ENCODE results near the gene TGFA. TPM values are rescaled to one million over a fixed set of nuclear protein-coding genes. Genes with fewer than 3 reads are reported as not detected.

Gene TGFA
- total RNA-seq, 4 donors from 2014 or later, result 10.7 to 51.3 (median 33.7) TPM

DNA sequence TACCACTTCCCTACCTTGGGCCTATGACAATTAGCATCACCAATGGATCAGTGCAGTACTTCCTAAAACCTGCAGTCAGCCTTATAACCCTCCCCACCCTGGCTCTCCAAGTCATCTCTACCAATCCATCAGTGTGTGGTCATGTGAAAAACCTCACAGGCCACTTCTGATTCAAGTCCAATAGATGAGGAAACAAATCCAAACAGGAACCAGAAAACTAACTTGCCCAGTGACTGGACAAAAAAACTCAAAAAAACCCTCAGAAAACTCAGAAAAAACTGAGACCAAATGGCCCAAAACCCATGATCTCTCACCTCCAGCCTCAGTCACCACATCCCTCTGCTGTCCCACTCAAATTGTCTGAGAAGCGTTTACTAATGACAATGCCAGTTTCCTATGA, 43.3 kb downstream of the TGFA start:
- no peak for DNase-seq
- Histone ChIP-seq H3K9me3 (no peaks in the 10 kb centered on the region), H3K36me3 (no peaks in the 10 kb centered on the region), H3K27me3 (no peaks in the 10 kb centered on the region), H3K27ac (peak overlapping the region in 2 of 4 donors; percentile 1 to 19), H3K4me1 (peaks cover 13 to 53% (median 28%) of the 10 kb centered on the region in 4 donors), H3K4me3 (no peak overlapping the region)
- in situ Hi-C loops (cut with MboI; ENCODE audit: low pct_ligation_motif_present in 1 of 4, low pct_unique_long_range_greater_than_20kb in 1 of 4, low sequenced_read_pairs in 3 of 4) (no loop called here), intact Hi-C loops (cut with DNase I; ENCODE audit: low total_unique reads) (no loop called here)
- 88 to 92% methylated on average over 1 of the region's 1 CpG for WGBS, 2 donors (ENCODE audit: low coverage in 1 of 2)
- TF ChIP-seq POLR2AphosphoS5 (IDR thresholded peaks at IDR 0.05), result no peak
- TF ChIP-seq EP300 (IDR thresholded peaks at IDR 0.05; ENCODE audit: low read depth), result no peak
- TF ChIP-seq, protein P1, sequence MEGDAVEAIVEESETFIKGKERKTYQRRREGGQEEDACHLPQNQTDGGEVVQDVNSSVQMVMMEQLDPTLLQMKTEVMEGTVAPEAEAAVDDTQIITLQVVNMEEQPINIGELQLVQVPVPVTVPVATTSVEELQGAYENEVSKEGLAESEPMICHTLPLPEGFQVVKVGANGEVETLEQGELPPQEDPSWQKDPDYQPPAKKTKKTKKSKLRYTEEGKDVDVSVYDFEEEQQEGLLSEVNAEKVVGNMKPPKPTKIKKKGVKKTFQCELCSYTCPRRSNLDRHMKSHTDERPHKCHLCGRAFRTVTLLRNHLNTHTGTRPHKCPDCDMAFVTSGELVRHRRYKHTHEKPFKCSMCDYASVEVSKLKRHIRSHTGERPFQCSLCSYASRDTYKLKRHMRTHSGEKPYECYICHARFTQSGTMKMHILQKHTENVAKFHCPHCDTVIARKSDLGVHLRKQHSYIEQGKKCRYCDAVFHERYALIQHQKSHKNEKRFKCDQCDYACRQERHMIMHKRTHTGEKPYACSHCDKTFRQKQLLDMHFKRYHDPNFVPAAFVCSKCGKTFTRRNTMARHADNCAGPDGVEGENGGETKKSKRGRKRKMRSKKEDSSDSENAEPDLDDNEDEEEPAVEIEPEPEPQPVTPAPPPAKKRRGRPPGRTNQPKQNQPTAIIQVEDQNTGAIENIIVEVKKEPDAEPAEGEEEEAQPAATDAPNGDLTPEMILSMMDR (IDR thresholded peaks at IDR 0.05), result peak in 1 of 5 experiments; percentile 7

DNA sequence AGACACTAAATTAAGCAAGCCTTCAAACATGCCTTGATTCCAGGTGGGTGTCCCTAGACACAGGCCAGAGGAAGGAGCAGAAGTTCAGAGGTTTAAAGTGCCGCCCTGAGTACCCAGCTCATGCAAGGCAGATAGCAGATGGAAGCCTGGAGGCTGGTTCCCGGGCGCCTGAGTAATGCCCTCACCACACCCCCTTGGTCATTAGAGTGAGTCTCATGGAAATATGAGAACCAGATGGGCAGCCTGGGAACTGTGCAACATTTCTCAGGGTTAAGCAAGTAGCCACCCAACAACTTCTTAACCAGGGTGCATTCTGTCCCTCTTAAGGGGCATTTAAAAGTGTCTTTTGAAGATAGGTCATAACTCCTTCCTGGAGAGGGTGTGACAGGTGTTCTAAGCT, 44.1 kb downstream of the TGFA start:
- H3K9me3 ChIP-seq, result no peaks in the 10 kb centered on the region
- WGBS, 2 donors (ENCODE audit: low coverage in 1 of 2), result 73% methylated on average over 3 of the region's 3 CpGs; no CpG with 5 or more reads in 1 of the 2 donors
- peak overlapping the region in 3 of 4 donors; percentile 1 to 19 (median 7) for H3K27ac ChIP-seq
- peak; percentile 49 for DNase-seq
- intact Hi-C loops (cut with DNase I; ENCODE audit: low total_unique reads) (no loop called here), in situ Hi-C loops (cut with MboI; ENCODE audit: low pct_ligation_motif_present in 1 of 4, low pct_unique_long_range_greater_than_20kb in 1 of 4, low sequenced_read_pairs in 3 of 4) (no loop called here)
- TF ChIP-seq POLR2AphosphoS5 (IDR thresholded peaks at IDR 0.05), result no peak
- no peak for TF ChIP-seq EP300 (IDR thresholded peaks at IDR 0.05; ENCODE audit: low read depth)
- TF ChIP-seq POLR2A (IDR thresholded peaks at IDR 0.05), result no peak
- TF ChIP-seq, protein P1 (IDR thresholded peaks at IDR 0.05), result no peak
- no peaks in the 10 kb centered on the region for H3K27me3 ChIP-seq
- no peaks in the 10 kb centered on the region for H3K36me3 ChIP-seq
- H3K4me3 ChIP-seq, result no peak overlapping the region
- H3K4me1 ChIP-seq, result peaks cover 12 to 47% (median 25%) of the 10 kb centered on the region in 4 donors

DNA sequence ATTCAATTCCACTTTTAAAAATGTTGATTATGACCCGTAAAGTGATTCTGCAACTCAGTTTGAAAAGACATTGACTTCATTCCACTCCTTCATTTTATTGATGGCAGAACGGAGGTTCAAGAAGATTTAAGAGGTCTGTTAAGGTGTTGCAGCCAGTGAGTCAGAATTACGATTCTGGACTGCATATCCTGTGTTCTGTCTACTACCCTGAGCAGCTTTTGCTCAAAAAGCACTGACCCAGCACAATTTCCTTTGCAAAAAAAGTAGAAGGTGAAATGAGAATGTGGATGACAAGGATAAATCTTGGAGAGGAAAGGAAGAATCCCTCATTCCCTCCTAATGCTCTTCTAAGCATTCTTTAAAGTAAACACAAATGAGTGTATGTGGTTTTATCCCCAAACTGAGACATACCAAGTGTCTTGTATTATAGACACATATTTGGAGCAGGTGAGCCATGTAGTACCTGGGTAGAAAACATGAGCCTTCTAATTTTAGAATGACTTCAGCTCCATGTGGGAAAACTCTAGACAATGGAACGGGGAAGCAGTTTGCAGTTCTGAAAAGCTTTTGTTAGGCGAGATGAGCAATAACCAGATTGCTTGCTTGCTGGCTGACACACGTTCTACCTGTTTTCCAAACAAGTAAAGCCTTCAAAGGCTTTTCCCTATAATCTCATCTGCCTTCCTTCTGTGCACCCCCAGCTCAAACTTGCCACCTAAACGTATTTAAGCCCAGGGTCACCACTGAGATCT, 44.7 kb downstream of the TGFA start:
- TF ChIP-seq, protein P1 (IDR thresholded peaks at IDR 0.05), result no peak
- TF ChIP-seq EP300 (IDR thresholded peaks at IDR 0.05; ENCODE audit: low read depth) (no peak), POLR2A (IDR thresholded peaks at IDR 0.05) (no peak), POLR2AphosphoS5 (IDR thresholded peaks at IDR 0.05) (no peak)
- 43 to 56% methylated on average over 3 to 7 of the region's 7 CpGs for WGBS, 2 donors (ENCODE audit: low coverage in 1 of 2)
- Histone ChIP-seq H3K36me3 (no peaks in the 10 kb centered on the region), H3K4me1 (peaks cover 8 to 42% (median 20%) of the 10 kb centered on the region in 4 donors), H3K9me3 (no peaks in the 10 kb centered on the region), H3K4me3 (no peak overlapping the region), H3K27ac (peak overlapping the region in 1 of 4 donors; percentile 3), H3K27me3 (no peaks in the 10 kb centered on the region)
- no peak for DNase-seq
- in situ Hi-C loops (cut with MboI; ENCODE audit: low pct_ligation_motif_present in 1 of 4, low pct_unique_long_range_greater_than_20kb in 1 of 4, low sequenced_read_pairs in 3 of 4), result no loop called here
- intact Hi-C loops (cut with DNase I; ENCODE audit: low total_unique reads), result no loop called here

DNA sequence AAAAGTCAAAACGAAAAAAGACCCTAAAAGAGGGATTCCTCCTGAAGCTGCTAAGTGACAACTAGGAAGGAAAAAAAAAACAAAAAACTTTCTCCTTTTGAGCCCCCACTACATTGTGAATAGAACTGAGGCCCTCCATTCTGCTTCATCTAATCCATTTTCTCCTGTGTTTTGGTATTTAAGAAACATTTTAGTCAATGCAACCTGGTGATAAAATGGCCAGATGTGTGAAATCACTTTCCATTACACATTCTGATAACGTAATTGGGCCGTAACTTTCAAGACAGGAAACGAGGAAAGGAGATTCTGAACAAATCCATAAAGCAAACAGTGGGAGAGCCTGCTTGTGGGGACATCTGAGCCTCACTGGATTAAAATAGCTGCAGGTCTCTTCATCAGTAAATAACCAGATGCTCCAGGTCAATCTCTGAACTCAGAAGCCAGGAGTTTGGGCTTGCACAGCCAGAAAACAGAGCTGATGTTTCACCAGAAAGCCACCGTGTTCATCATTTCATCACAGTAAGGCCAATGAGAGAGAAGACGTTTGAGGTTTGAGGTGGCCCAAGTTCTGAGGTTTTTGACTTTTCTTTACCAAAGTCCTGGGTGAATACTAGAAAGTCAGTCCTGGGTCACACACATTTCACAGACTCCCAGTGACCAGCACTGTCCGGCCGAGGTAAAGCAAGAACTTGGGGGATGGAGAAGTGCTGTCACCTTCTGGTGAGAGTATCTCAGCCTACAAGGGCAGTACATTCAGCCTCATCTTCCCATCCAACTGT, 47.8 kb downstream of the TGFA start:
- peaks cover 0 to 26% (median 6%) of the 10 kb centered on the region in 4 donors for H3K4me1 ChIP-seq
- intact Hi-C loops (cut with DNase I; ENCODE audit: low total_unique reads) (no loop called here), in situ Hi-C loops (cut with MboI; ENCODE audit: low pct_ligation_motif_present in 1 of 4, low pct_unique_long_range_greater_than_20kb in 1 of 4, low sequenced_read_pairs in 3 of 4) (no loop called here)
- no peak for DNase-seq
- whole genome bisulfite sequencing, 2 donors (ENCODE audit: low coverage in 1 of 2), result 77% methylated on average over 7 to 8 of the region's 8 CpGs
- TF ChIP-seq, protein P1 (IDR thresholded peaks at IDR 0.05), result no peak
- TF ChIP-seq POLR2AphosphoS5 (IDR thresholded peaks at IDR 0.05) (no peak), POLR2A (IDR thresholded peaks at IDR 0.05) (no peak), EP300 (IDR thresholded peaks at IDR 0.05; ENCODE audit: low read depth) (no peak)
- no peaks in the 10 kb centered on the region for H3K9me3 ChIP-seq
- no peaks in the 10 kb centered on the region for H3K27me3 ChIP-seq
- H3K36me3 ChIP-seq, result no peaks in the 10 kb centered on the region
- no peak overlapping the region for H3K4me3 ChIP-seq
- H3K27ac ChIP-seq, result no peak overlapping the region

Measured in transverse colon (tissue), 4 donors.